Epithelial cell of esophagus (primary cell): ENCODE measurements around the gene UCN3.

Experiments
- DNase-seq: peaks from one replicate; pipeline ENCODE4 v3.0.0; 2010; ENCODE audit warnings: low read depth
- H3K4me3 ChIP-seq: 2 replicates; pipeline ENCODE4 v1.5.1; 2011; ENCODE audit warnings: mild to moderate bottlenecking, low read length, control low read depth
- TF ChIP-seq, protein P1 (sequence below): IDR thresholded peaks from 2 replicates; pipeline ENCODE4 v1.5.1; 2011; ENCODE audit warnings: low read depth, mild to moderate bottlenecking, low read length, control low read depth, inconsistent platforms; ENCODE audit not compliant: insufficient read depth; ENCODE audit errors: missing control alignments

Gene UCN3

GRCh38 chr10:5349362-5349761 is 15.4 kb upstream of the UCN3 start:
- TF ChIP-seq, protein P1, sequence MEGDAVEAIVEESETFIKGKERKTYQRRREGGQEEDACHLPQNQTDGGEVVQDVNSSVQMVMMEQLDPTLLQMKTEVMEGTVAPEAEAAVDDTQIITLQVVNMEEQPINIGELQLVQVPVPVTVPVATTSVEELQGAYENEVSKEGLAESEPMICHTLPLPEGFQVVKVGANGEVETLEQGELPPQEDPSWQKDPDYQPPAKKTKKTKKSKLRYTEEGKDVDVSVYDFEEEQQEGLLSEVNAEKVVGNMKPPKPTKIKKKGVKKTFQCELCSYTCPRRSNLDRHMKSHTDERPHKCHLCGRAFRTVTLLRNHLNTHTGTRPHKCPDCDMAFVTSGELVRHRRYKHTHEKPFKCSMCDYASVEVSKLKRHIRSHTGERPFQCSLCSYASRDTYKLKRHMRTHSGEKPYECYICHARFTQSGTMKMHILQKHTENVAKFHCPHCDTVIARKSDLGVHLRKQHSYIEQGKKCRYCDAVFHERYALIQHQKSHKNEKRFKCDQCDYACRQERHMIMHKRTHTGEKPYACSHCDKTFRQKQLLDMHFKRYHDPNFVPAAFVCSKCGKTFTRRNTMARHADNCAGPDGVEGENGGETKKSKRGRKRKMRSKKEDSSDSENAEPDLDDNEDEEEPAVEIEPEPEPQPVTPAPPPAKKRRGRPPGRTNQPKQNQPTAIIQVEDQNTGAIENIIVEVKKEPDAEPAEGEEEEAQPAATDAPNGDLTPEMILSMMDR: no peak
- DNase-seq: peak; percentile 27
- no peak overlapping the region for H3K4me3 ChIP-seq

GRCh38 chr10:5354068-5354467 is 10.7 kb upstream of the UCN3 start:
- H3K4me3 ChIP-seq: no peak overlapping the region
- DNase-seq: no peak
- TF ChIP-seq, protein P1: no peak

- peak; percentile 31 for DNase-seq
- TF ChIP-seq, protein P1: no peak
- no peak overlapping the region for H3K4me3 ChIP-seq
Observed at GRCh38 chr10:5355594-5356301, 9.0 kb upstream of the UCN3 start.

- no peak for DNase-seq
- TF ChIP-seq, protein P1: no peak
- no peak overlapping the region for H3K4me3 ChIP-seq
Observed at GRCh38 chr10:5356302-5356763, 8.4 kb upstream of the UCN3 start.

DNA sequence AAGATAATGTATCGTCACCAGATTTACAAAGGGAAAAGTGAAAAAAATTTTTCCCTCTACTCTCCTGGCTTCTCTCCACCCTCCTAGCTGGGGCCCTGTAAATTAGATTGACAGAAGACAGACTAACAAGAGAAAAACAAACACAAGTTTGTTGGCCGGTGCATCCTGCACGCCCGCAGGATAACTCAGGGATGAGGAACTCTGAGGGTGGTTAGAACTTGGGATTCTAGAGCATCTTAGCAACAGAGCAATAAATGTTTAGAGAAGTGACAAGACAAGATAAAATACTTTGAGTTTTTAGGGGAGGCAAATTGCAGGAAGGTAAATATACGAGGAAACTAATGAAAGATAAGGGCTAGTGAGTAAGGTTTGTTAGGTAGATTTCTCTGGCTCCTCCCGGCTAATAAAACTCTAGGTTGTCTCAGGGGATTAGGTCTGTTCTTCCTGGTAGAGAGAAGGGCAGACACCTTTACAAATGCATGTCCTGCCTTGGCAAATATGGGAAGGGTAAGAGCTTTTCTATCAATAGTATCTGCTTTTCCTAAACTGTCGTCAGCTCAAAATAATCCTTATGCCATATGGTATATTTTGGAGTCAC is 4.3 kb upstream of the UCN3 start:
- no peak overlapping the region for H3K4me3 ChIP-seq
- TF ChIP-seq, protein P1: no peak
- DNase-seq: no peak

DNA sequence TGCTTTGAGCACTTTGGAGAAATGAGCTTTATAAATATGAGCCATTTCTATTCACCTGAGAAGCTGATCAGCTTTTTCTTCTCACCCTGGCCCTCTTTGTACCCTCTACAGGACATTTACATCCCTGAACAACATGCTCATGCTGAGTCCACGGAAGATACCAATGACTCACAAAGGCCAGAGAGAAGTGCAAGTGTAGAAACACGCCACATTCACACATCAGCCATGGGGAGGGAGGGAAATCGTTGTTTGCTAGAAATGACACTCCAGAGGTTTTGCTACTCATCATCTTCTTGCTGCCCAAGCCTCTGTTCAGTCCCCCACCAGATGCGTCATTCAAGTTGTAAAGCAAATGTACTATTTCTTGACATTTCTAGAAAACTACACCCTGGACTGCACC is 2.8 kb upstream of the UCN3 start:
- TF ChIP-seq, protein P1: no peak
- no peak for DNase-seq
- no peak overlapping the region for H3K4me3 ChIP-seq
